GM12873 (cell line): ENCODE measurements around the gene TMEM245.

Experiments used
- TF ChIP-seq, protein P1 (sequence below): IDR thresholded peaks from 2 replicates; pipeline ENCODE4 v1.5.1; 2012; ENCODE audit warnings: low read depth, mild to moderate bottlenecking, moderate library complexity, low read length, control low read depth; ENCODE audit not compliant: insufficient read depth; ENCODE audit errors: missing control alignments

The TMEM245 gene

DNA sequence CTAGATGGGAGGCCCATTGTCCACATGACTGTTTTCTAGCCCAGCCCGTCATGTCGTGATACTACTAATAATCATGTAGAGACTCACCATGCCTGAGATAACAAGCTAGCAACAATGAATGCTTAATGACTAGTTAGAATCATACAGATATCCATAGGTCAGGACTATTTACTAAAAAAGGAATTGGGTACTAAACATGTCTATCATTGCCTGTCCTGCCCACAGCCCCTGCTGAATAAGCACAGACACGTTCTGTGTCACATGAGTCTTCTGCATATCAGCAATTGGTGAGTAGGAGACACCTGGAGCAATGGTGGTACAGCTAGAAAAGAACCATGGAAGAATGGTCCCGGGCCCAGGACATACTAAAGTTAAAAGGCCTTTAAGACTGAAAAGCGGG, 29.3 kb upstream of the TMEM245 start:
- TF ChIP-seq, protein P1, sequence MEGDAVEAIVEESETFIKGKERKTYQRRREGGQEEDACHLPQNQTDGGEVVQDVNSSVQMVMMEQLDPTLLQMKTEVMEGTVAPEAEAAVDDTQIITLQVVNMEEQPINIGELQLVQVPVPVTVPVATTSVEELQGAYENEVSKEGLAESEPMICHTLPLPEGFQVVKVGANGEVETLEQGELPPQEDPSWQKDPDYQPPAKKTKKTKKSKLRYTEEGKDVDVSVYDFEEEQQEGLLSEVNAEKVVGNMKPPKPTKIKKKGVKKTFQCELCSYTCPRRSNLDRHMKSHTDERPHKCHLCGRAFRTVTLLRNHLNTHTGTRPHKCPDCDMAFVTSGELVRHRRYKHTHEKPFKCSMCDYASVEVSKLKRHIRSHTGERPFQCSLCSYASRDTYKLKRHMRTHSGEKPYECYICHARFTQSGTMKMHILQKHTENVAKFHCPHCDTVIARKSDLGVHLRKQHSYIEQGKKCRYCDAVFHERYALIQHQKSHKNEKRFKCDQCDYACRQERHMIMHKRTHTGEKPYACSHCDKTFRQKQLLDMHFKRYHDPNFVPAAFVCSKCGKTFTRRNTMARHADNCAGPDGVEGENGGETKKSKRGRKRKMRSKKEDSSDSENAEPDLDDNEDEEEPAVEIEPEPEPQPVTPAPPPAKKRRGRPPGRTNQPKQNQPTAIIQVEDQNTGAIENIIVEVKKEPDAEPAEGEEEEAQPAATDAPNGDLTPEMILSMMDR = no peak

DNA sequence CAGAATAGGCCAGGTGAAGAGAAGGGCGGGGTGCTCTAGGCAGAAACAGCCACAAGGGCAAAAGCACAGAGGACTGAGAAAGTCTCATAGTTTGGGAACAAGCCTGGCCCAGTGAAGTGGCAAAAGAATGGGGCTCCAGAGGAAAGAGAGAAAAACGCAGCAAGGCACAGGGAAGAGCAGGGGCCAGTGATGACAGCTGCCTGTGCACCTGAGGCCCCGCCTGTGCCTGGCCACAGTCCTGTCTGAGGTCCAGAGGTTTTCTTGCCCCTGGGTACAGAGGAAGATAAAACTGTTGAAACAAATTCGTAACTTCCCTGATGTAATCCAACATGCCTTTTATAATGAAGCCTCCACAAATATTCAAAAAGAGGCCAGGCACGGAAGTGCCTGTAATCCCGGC, 25.3 kb upstream of the TMEM245 start:
- TF ChIP-seq, protein P1 = no peak

DNA sequence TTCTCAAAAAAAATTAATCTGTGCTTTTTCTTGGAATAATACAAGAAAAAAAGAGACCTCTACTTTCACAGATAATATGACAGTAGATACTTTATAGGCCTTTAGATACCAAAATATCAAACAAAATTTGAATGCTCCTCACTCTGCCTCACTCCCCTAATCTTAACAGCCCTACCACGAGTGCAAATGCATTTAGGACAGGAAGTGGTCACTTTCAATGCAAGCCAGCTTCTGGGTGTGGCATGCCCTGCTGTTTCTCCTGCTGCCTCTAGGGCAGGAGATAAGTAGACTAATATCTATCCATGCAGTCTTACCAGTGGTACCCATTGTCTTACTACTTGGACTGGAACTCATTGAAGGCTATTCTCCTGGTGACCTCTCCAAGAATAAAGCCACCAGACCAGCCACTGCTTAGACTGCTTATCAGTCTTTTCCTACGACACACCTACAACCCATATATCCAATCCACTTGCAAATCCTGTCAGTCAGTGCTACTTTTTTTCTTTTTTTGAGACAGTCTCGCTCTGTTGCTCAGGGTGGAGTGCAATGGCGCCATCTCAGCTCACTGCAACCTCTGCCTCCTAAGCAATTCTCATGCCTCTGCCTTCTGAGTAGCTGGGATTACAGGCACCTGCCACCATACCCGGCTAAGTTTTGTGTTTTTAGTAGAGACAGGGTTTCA, 24.3 kb upstream of the TMEM245 start:
- TF ChIP-seq, protein P1 = peak; percentile 70

DNA sequence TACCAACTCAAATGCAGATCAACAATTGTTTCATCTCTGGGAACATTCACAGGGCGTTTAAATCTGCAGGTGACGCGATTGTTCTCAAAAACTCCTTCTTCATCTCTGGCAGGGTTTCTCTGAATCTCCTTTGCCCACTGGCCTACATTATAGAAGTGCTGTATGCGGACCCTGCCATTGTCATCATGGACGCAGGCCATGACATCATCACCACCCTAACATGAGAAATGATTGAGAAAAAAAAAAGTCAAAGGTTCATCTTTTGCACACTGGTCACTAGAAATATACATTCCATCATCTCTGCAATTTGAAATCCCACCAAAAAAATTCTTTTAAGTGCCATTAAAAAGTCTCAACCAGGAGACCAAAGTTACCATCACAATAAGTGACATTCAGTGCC, 21.6 kb upstream of the TMEM245 start:
- TF ChIP-seq, protein P1 = no peak

DNA sequence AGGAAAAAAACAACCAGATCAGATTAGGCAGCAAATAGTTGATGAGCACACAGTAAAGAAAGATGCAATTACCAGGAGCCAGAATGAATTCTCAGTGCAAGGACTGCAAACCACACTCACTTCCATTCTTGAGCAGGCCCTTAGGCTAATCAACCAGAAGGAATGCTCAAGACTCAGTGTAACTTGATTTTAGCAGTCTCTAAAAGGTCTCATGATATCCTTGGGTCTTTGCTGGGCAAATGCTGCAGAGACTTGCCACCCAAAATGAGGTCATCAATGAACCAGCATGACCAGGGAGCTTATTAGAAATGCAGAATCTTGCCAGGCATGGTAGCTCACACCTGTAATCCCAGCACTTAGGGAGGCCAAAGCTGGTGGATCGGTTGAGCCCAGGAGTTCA, 20.1 kb upstream of the TMEM245 start:
- TF ChIP-seq, protein P1 = no peak

DNA sequence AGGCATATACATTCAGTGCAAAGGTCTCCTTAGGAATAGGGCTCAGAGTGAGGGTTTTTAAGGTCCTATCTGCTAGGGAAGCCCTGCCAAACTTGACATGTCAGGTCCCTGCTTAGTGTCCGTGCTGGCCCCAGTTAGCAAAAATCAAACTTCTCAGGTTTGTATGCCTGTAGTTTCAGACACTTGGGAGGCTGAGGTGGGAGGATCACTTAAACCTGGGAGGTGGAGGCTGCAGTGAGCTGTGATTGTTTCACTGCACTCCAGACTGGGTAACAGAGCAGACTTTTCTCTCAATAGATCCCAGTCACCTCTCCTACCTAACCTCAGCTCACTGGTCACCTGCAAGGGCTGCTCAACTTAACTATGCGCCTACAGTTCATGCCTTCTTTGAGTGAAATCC, 18.7 kb upstream of the TMEM245 start:
- TF ChIP-seq, protein P1 = no peak

DNA sequence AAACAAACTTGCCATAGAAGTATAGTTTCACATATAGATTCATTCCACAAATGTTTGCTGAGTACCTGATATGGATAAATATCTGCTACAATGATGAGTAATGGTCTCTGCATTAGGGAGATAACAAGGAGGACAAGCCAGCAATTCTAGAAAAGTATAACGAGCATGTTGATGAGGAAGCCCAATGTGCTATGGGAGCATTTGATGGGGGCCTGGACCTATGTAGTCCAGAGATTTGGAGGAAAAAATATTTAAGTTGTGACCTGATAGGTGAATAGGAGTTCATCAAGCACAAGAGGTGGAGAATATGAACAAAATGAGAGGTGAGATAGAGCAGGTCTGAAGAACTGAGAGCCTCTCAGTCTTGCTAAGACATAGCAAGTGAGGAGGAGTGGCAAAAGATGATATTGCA, 14.4 kb upstream of the TMEM245 start:
- TF ChIP-seq, protein P1 = no peak
